Transverse colon (tissue), 4 donors: ENCODE measurements around the gene MEP1A. TPM values are rescaled to one million over a fixed set of nuclear protein-coding genes. Genes with fewer than 3 reads are reported as not detected.
A peak's percentile ranks its signal among the peaks of the same experiment; 100 is the strongest.
"Not testable (repeated sequence)": the region's sequence is repeated elsewhere in the genome, so short reads cannot be mapped to it uniquely, and the experiment has no call there.

Experiments
- DNase-seq: peaks from one replicate; pipeline ENCODE4 v3.0.0-alpha.2; 2019
- H3K27ac ChIP-seq, 4 donors: fragments of 200-600 bp; sonication (generic); 2 replicates each; pipeline ENCODE4 v1.5.1; 2016 to 2018; ENCODE audit warnings: inconsistent platforms in 4 of 4
- H3K27me3 ChIP-seq: fragments of 200-600 bp; sonication (generic); 2 replicates; pipeline ENCODE4 v1.5.1; 2017; ENCODE audit warnings: inconsistent platforms
- H3K36me3 ChIP-seq, 4 donors: fragments of 200-600 bp; sonication (generic); 2 replicates each; pipeline ENCODE4 v1.5.1; 2017 to 2019; ENCODE audit warnings: inconsistent platforms in 4 of 4
- H3K4me1 ChIP-seq, 4 donors: fragments of 200-600 bp; sonication (generic); 2 replicates each; pipeline ENCODE4 v1.5.1; 2017 to 2020; ENCODE audit warnings: inconsistent platforms in 4 of 4
- H3K4me3 ChIP-seq, 4 donors: fragments of 200-600 bp; sonication (generic); 1 replicate in 1 of 4; 2 replicates in 3 of 4; pipeline versions ENCODE4 v1.5.1 to v1.6.1; 2017 to 2019; ENCODE audit warnings: inconsistent platforms in 4 of 4
- H3K9me3 ChIP-seq, 2 donors: fragments of 200-600 bp; sonication (generic); 2 replicates each; pipeline ENCODE4 v1.5.1; 2017 to 2019; ENCODE audit warnings: inconsistent platforms in 2 of 2
- CTCF ChIP-seq, 5 experiments: fragments of 200-600 bp in 3 of 5; fragments of 450-650 bp in 2 of 5; sonication (generic) in 3 of 5; IDR thresholded peaks; 1 replicate in 2 of 5; 2 replicates in 3 of 5; pipeline ENCODE4 v1.5.1; 2016 to 2017; ENCODE audit warnings: antibody characterized with exemption in 5 of 5, inconsistent platforms in 3 of 5, mild to moderate bottlenecking in 2 of 5, moderate library complexity in 1 of 5
- EP300 ChIP-seq: sonication (generic); formaldehyde crosslinking; IDR thresholded peaks from one replicate; pipeline ENCODE4 v1.6.1; 2017; ENCODE audit warnings: antibody characterized with exemption, low read depth
- POLR2A ChIP-seq: fragments of 450-650 bp; IDR thresholded peaks from one replicate; pipeline ENCODE4 v1.6.1; 2016; ENCODE audit warnings: antibody characterized with exemption, mild to moderate bottlenecking, moderate library complexity
- POLR2AphosphoS5 ChIP-seq, 3 donors: sonication (generic); formaldehyde crosslinking; IDR thresholded peaks; one replicate each; pipeline ENCODE4 v1.6.1; 2016; ENCODE audit warnings: antibody characterized with exemption in 3 of 3
- WGBS, 2 donors: methylation state at CpG; one replicate each; pipeline ENCODE4 v1.1.5; 2018; ENCODE audit warnings: low coverage in 1 of 2; 5-methylcytosine and 5-hydroxymethylcytosine counted together
- in situ Hi-C, 4 donors: fragments of 200-750 bp; cut with MboI; loops; one replicate each; pipeline versions ENCODE4 v1.15.0 to v1.15.1; 2017; ENCODE audit warnings: low sequenced_read_pairs in 3 of 4, low pct_ligation_motif_present in 1 of 4, low pct_unique_long_range_greater_than_20kb in 1 of 4
- intact Hi-C: fragments of 100-400 bp; cut with DNase I; formaldehyde crosslinking; loops from one replicate; pipeline ENCODE4 v1.15.1; 2023; ENCODE audit warnings: low total_unique reads
- total RNA-seq, 4 donors: library from RNA; depleted of rRNA; stranded (reverse); fragments of >200 nt; gene quantifications; one replicate each; pipeline ENCODE4 v1.1.0, GENCODE V29; 2016

Gene MEP1A
- total RNA-seq, 4 donors from 2014 or later, result 31.2 to 601 (median 223) TPM

- no peak for DNase-seq
- 59 to 83% methylated on average over 5 of the region's 5 CpGs for WGBS, 2 donors
- TF ChIP-seq POLR2AphosphoS5 (IDR thresholded peaks at IDR 0.05), result no peak
- TF ChIP-seq CTCF (IDR thresholded peaks at IDR 0.05), result no peak
- TF ChIP-seq EP300, result no peak
- no peak for TF ChIP-seq POLR2A
- Histone ChIP-seq H3K4me1 (peaks cover 0 to 14% (median 6%) of the 10 kb centered on the region in 4 donors), H3K4me3 (no peak overlapping the region), H3K9me3 (peaks cover 0 to 5% of the 10 kb centered on the region in 2 donors), H3K27ac (no peak overlapping the region), H3K36me3 (no peaks in the 10 kb centered on the region), H3K27me3 (no peaks in the 10 kb centered on the region)
- intact Hi-C loops (loop anchor here (5.0 kb wide), 1 partner anchor 467 kb away; no protein-coding TSS in a partner anchor), in situ Hi-C loops (loop anchor here in 2 of 4 donors (25.0 kb wide), 1 partner anchor 467 kb away; the partner anchor contains the start of gene TNFRSF21 (in 2 of the 2))
These were observed 51.9 kb downstream of the MEP1A start for GRCh38 chr6:46845126-46845525.

GRCh38 chr6:46848684-46849360 is 55.6 kb downstream of the MEP1A start:
- DNase-seq, result peak; percentile 93
- Histone ChIP-seq H3K36me3 (no peaks in the 10 kb centered on the region), H3K4me3 (no peak overlapping the region), H3K27ac (peak overlapping the region; percentile 6 to 43 (median 34)), H3K9me3 (no peaks in the 10 kb centered on the region), H3K4me1 (peaks cover 0 to 14% (median 6%) of the 10 kb centered on the region in 4 donors), H3K27me3 (no peaks in the 10 kb centered on the region)
- no peak for TF ChIP-seq POLR2A
- TF ChIP-seq EP300, result peak; percentile 13
- TF ChIP-seq POLR2AphosphoS5 (IDR thresholded peaks at IDR 0.05), result peak in 1 of 3 donors; percentile 26
- peak; percentile 93 to 97 (median 96) for TF ChIP-seq CTCF (IDR thresholded peaks at IDR 0.05)
- 12 to 45% methylated on average over 2 to 18 of the region's 25 CpGs for WGBS, 2 donors
- intact Hi-C loops (loop anchor here (5.0 kb wide), 1 partner anchor 463 kb away; no protein-coding TSS in a partner anchor), in situ Hi-C loops (loop anchor here in 2 of 4 donors (25.0 kb wide), 1 partner anchor 463 kb away; the partner anchor contains the start of gene TNFRSF21 (in 2 of the 2))

- 74% methylated on average over 5 of the region's 5 CpGs; no CpG with 5 or more reads in 1 of the 2 donors for WGBS, 2 donors
- Histone ChIP-seq H3K36me3 (no peaks in the 10 kb centered on the region), H3K9me3 (no peaks in the 10 kb centered on the region), H3K4me1 (peaks cover 0 to 14% (median 6%) of the 10 kb centered on the region in 4 donors), H3K4me3 (no peak overlapping the region), H3K27ac (no peak overlapping the region), H3K27me3 (no peaks in the 10 kb centered on the region)
- TF ChIP-seq POLR2AphosphoS5 (IDR thresholded peaks at IDR 0.05) (no peak), CTCF (IDR thresholded peaks at IDR 0.05) (no peak), POLR2A (no peak), EP300 (no peak)
- intact Hi-C loops (loop anchor here (5.0 kb wide), 1 partner anchor 463 kb away; no protein-coding TSS in a partner anchor), in situ Hi-C loops (loop anchor here in 2 of 4 donors (25.0 kb wide), 1 partner anchor 463 kb away; the partner anchor contains the start of gene TNFRSF21 (in 2 of the 2))
- DNase-seq, result no peak
These were observed 56.1 kb downstream of the MEP1A start for GRCh38 chr6:46849361-46849690.

GRCh38 chr6:46850792-46851191 is 57.6 kb downstream of the MEP1A start:
- 88 to 95% methylated on average over 2 of the region's 2 CpGs for WGBS, 2 donors
- Histone ChIP-seq H3K27ac (no peak overlapping the region), H3K4me1 (peaks cover 0 to 14% (median 6%) of the 10 kb centered on the region in 4 donors), H3K4me3 (no peak overlapping the region), H3K27me3 (no peaks in the 10 kb centered on the region), H3K9me3 (no peaks in the 10 kb centered on the region), H3K36me3 (no peaks in the 10 kb centered on the region)
- no peak for TF ChIP-seq CTCF (IDR thresholded peaks at IDR 0.05)
- TF ChIP-seq POLR2A, result no peak
- TF ChIP-seq POLR2AphosphoS5 (IDR thresholded peaks at IDR 0.05), result no peak
- TF ChIP-seq EP300, result no peak
- no peak for DNase-seq
- intact Hi-C loops, result no loop called here
- in situ Hi-C loops, result loop anchor here in 2 of 4 donors (10.0 kb wide), 2 partner anchors 194 to 464 kb away; partner anchors contain the start of gene ADGRF1 (in 1 of the 2)

- intact Hi-C loops, result not testable (repeated sequence)
- in situ Hi-C loops, result loop anchor here in 2 of 4 donors (10.0 kb wide), 2 partner anchors 193 to 463 kb away; partner anchors contain the start of gene ADGRF1 (in 1 of the 2)
These were observed 58.4 kb downstream of the MEP1A start for GRCh38 chr6:46851576-46851975.

More at GRCh38 chr6:46851576-46851975, 58.4 kb downstream of the MEP1A start:
- not testable (repeated sequence) for DNase-seq, H3K27ac ChIP-seq, H3K27me3 ChIP-seq, H3K36me3 ChIP-seq, H3K9me3 ChIP-seq, H3K4me3 ChIP-seq
- peaks cover 0 to 14% (median 6%) of the 10 kb centered on the region in 4 donors for H3K4me1 ChIP-seq
- 53 to 88% methylated on average over 1 to 4 of the region's 4 CpGs for WGBS, 2 donors
